HepG2 (cell line): ENCODE results near the gene PRRT2. TPM values are rescaled to one million over a fixed set of nuclear protein-coding genes. Genes with fewer than 3 reads are reported as not detected.

Source experiments
- AKNA ChIP-seq: sonication (generic); formaldehyde crosslinking; IDR thresholded peaks from 2 replicates; pipeline ENCODE4 v1.4.0; 2020; ENCODE audit warnings: missing genetic modification reagents, borderline replicate concordance
- ATM ChIP-seq: fragments of 450-650 bp; IDR thresholded peaks from 2 replicates; pipeline ENCODE4 v1.7.1; 2017; ENCODE audit warnings: mild to moderate bottlenecking, borderline replicate concordance
- FOXO1 ChIP-seq: sonication (generic); formaldehyde crosslinking; IDR thresholded peaks from 2 replicates; pipeline ENCODE4 v1.4.0; 2020; ENCODE audit warnings: missing genetic modification reagents
- HES4 ChIP-seq: sonication (generic); formaldehyde crosslinking; IDR thresholded peaks from 2 replicates; pipeline ENCODE4 v1.9.0; 2021; ENCODE audit warnings: mild to moderate bottlenecking, missing genetic modification reagents, borderline replicate concordance
- KDM3A ChIP-seq: IDR thresholded peaks from 2 replicates; pipeline ENCODE4 v1.6.1; 2018; ENCODE audit warnings: low read depth, missing compliant biosample characterization
- MAFG ChIP-seq: sonication (generic); formaldehyde crosslinking; IDR thresholded peaks from 2 replicates; pipeline ENCODE4 v1.5.1; 2020; ENCODE audit warnings: mild to moderate bottlenecking, missing genetic modification reagents
- MAZ ChIP-seq, 2 experiments: sonication (generic) in 1 of 2; formaldehyde crosslinking in 1 of 2; IDR thresholded peaks; 2 replicates each; pipeline versions ENCODE4 v1.5.0 to v1.6.1; 2012 to 2020; ENCODE audit warnings: low read depth in 2 of 2, mild to moderate bottlenecking in 2 of 2, borderline replicate concordance in 1 of 2, improper control_type of control experiment in 1 of 2, low read length in 1 of 2, missing genetic modification reagents in 1 of 2, moderate library complexity in 1 of 2
- NPAS2 ChIP-seq: sonication (generic); formaldehyde crosslinking; IDR thresholded peaks from 2 replicates; pipeline ENCODE4 v1.8.0; 2022; ENCODE audit warnings: mild to moderate bottlenecking, missing genetic modification reagents, borderline replicate concordance
- NR2C2 ChIP-seq: sonication (generic); formaldehyde crosslinking; IDR thresholded peaks from 2 replicates; pipeline ENCODE4 v1.4.0; 2020; ENCODE audit warnings: missing genetic modification reagents, mild to moderate bottlenecking, moderate library complexity, borderline replicate concordance
- RXRB ChIP-seq: IDR thresholded peaks from 2 replicates; pipeline ENCODE4 v1.6.1; 2016; ENCODE audit warnings: borderline replicate concordance, missing genetic modification reagents, missing compliant biosample characterization
- SAP130 ChIP-seq: IDR thresholded peaks from 2 replicates; pipeline ENCODE4 v1.6.1; 2016; ENCODE audit warnings: low read depth
- TARDBP ChIP-seq: sonication (generic); formaldehyde crosslinking; IDR thresholded peaks from 2 replicates; pipeline ENCODE4 v1.8.0; 2022; ENCODE audit warnings: mild to moderate bottlenecking, missing genetic modification reagents
- YEATS2 ChIP-seq: sonication (generic); formaldehyde crosslinking; IDR thresholded peaks from 2 replicates; pipeline ENCODE4 v1.4.0; 2020; ENCODE audit warnings: missing genetic modification reagents, borderline replicate concordance
- ZBTB14 ChIP-seq: sonication (generic); formaldehyde crosslinking; IDR thresholded peaks from 2 replicates; pipeline ENCODE4 v1.4.0; 2020; ENCODE audit warnings: missing genetic modification reagents
- ZNF20 ChIP-seq: sonication (generic); formaldehyde crosslinking; IDR thresholded peaks from 2 replicates; pipeline ENCODE4 v1.4.0; 2020; ENCODE audit warnings: mild to moderate bottlenecking, moderate library complexity, missing genetic modification reagents
- ZNF205 ChIP-seq: IDR thresholded peaks from 2 replicates; pipeline ENCODE4 v1.6.1; 2018; ENCODE audit warnings: missing biosample characterization, missing genetic modification reagents
- ZNF432 ChIP-seq: sonication (generic); formaldehyde crosslinking; IDR thresholded peaks from 2 replicates; pipeline ENCODE4 v1.5.0; 2020; ENCODE audit warnings: missing genetic modification reagents, mild to moderate bottlenecking, borderline replicate concordance
- ZNF468 ChIP-seq: sonication (generic); formaldehyde crosslinking; IDR thresholded peaks from 2 replicates; pipeline ENCODE4 v1.8.0; 2022; ENCODE audit warnings: mild to moderate bottlenecking, moderate library complexity, missing genetic modification reagents
- ZNF891 ChIP-seq: sonication (generic); formaldehyde crosslinking; IDR thresholded peaks from 2 replicates; pipeline ENCODE4 v1.5.0; 2020; ENCODE audit warnings: mild to moderate bottlenecking, missing genetic modification reagents
- ZSCAN12 ChIP-seq: sonication (generic); formaldehyde crosslinking; IDR thresholded peaks from 2 replicates; pipeline ENCODE4 v1.9.0; 2021; ENCODE audit warnings: mild to moderate bottlenecking, missing genetic modification reagents
- ZSCAN21 ChIP-seq: sonication (generic); formaldehyde crosslinking; IDR thresholded peaks from 2 replicates; pipeline ENCODE4 v1.8.0; 2022; ENCODE audit warnings: mild to moderate bottlenecking, missing genetic modification reagents, moderate library complexity, borderline replicate concordance
- polyA plus RNA-seq, 8 experiments: library from polyadenylated mRNA; depleted of rRNA in 3 of 8; stranded (reverse) in 7 of 8; unstranded in 1 of 8; fragments of >200 nt; fragmentation: Illumina TruSeq in 4 of 8; extraction: Trizol in 4 of 8; gene quantifications; 2 replicates each; pipeline versions ENCODE4 v1.2.1 to v1.2.3, GENCODE V29; 2011 to 2016; ENCODE audit warnings: low read depth in 4 of 8, missing spikeins in 1 of 8, mixed read lengths in 1 of 8; ENCODE audit not compliant: insufficient read depth in 1 of 8
- total RNA-seq, 5 experiments: library from RNA; depleted of rRNA; stranded (reverse); fragments of >200 nt; fragmentation: Illumina TruSeq; extraction: Trizol; gene quantifications; 2 replicates each; pipeline ENCODE4 v1.2.3, GENCODE V29; 2016; ENCODE audit warnings: low read depth in 1 of 5
- TF ChIP-seq, protein P1 (sequence below): sonication (generic); formaldehyde crosslinking; IDR thresholded peaks from 2 replicates; pipeline ENCODE4 v1.5.1; 2020; ENCODE audit warnings: mild to moderate bottlenecking, missing genetic modification reagents, moderate library complexity

The PRRT2 gene
- total and polyA plus RNA-seq, 2 of the 13 experiments (the other 11 are each of a cell fraction or from before 2014, with no cell fraction given) = 0.51 to 1.1 TPM

DNA sequence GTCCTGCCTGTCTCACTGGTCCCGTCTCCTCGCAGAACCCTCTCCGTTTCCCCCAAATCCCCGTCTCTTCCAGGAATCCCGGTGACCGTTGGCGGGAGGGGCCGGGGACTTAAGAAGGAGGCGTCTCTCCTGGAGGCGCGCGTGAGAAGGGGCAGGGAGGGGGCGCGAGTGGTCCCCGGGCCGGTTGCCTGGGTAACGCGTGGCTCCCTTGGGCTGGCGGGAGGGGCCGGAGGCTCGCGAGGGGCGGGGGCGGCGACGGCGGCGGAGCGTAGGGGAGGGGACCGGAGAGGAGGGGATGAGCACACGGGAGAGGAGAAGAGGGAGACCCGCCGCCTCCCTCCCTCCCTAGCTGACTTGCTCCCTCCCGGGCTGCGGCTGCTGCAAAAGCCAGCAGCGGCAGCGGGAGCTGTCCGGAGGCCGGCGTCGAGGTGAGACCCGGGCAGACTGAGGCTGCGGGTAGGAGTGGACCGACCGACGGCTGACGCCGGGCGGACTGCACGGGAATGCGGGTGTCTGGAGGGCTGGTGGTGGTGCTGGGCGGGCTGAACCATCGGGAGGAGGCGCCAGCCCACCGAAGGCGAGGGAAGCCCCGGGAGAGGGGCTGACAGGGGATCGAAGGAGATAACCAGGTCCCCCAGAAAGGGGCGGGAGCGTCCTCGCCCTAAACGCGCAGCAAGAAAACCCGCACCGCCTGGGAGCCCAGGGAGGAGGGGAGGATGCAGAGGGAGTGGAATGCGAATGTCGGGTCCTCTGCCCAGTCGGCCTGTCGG, at the start of gene PRRT2 (continued):
- TF ChIP-seq ZNF891 (CRISPR knock-in tag) (0 out of 2 replicates have a peak, but pooled peaks have one; percentile 2), MAZ (IDR thresholded peaks at IDR 0.05; ENCODE audit: borderline replicate concordance, low read depth, low read length) (0 out of 2 replicates have a peak, but pooled peaks have one; percentile 55), MAZ (CRISPR knock-in tag; IDR thresholded peaks at IDR 0.05; ENCODE audit: low read depth) (no peak), ZNF468 (CRISPR knock-in tag) (no peak), MAFG (CRISPR knock-in tag) (no peak), ZNF432 (CRISPR knock-in tag) (no peak), FOXO1 (no peak; the same call in 1 of the 2 replicates), ZSCAN21 (CRISPR knock-in tag) (peak; percentile 39; the same call in 1 of the 2 replicates), ZNF205 (CRISPR knock-in tag) (no peak), HES4 (CRISPR knock-in tag) (no peak), NR2C2 (no peak), NPAS2 (CRISPR knock-in tag) (no peak), AKNA (CRISPR knock-in tag) (no peak), KDM3A (0 out of 2 replicates have a peak, but pooled peaks have one; percentile 6), ZBTB14 (CRISPR knock-in tag) (no peak), ZNF20 (CRISPR knock-in tag) (no peak), ATM (no peak), ZSCAN12 (no peak), YEATS2 (no peak), RXRB (CRISPR knock-in tag) (0 out of 2 replicates have a peak, but pooled peaks have one; percentile 5), TARDBP (CRISPR knock-in tag) (no peak), SAP130 (CRISPR knock-in tag) (peak; percentile 54; the same call in 1 of the 2 replicates)
- TF ChIP-seq, protein P1, sequence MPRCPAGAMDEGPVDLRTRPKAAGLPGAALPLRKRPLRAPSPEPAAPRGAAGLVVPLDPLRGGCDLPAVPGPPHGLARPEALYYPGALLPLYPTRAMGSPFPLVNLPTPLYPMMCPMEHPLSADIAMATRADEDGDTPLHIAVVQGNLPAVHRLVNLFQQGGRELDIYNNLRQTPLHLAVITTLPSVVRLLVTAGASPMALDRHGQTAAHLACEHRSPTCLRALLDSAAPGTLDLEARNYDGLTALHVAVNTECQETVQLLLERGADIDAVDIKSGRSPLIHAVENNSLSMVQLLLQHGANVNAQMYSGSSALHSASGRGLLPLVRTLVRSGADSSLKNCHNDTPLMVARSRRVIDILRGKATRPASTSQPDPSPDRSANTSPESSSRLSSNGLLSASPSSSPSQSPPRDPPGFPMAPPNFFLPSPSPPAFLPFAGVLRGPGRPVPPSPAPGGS (CRISPR knock-in tag) = no peak
